ENCODE measurements around the gene TYMS.
"Not testable (repeated sequence)": the region's sequence is repeated elsewhere in the genome, so short reads cannot be mapped to it uniquely, and the experiment has no call there.

TYMS gene

GRCh38 chr18:678482-679182 is 21.2 kb downstream of the TYMS start:
- Mint-ChIP-seq H3K27ac (no peak overlapping the region), H3K36me3 (ENCODE audit: low read depth) (peaks cover 40% of the 10 kb centered on the region), H3K4me3 (no peak overlapping the region), H3K27me3 (ENCODE audit: low read depth) (no peaks in the 10 kb centered on the region), H3K4me1 (peaks cover 5% of the 10 kb centered on the region), H3K9me3 (no peaks in the 10 kb centered on the region)
- TF ChIP-seq CTCF (IDR thresholded peaks at IDR 0.05; ENCODE audit: unreplicated experiment in 3 of 3), result no peak

- Mint-ChIP-seq H3K4me1 (peaks cover 5% of the 10 kb centered on the region), H3K9me3 (no peaks in the 10 kb centered on the region), H3K27me3 (ENCODE audit: low read depth) (no peaks in the 10 kb centered on the region), H3K27ac (no peak overlapping the region), H3K4me3 (no peak overlapping the region), H3K36me3 (ENCODE audit: low read depth) (peaks cover 40% of the 10 kb centered on the region)
- no peak for TF ChIP-seq CTCF (IDR thresholded peaks at IDR 0.05; ENCODE audit: unreplicated experiment in 3 of 3)
These were observed 22.1 kb downstream of the TYMS start for GRCh38 chr18:679516-679915.

GRCh38 chr18:680392-680791 is 22.9 kb downstream of the TYMS start:
- no peak overlapping the region for H3K4me3 Mint-ChIP-seq
- H3K27me3 Mint-ChIP-seq (ENCODE audit: low read depth), result no peaks in the 10 kb centered on the region
- peak overlapping the region in 2 of 3 experiments; percentile 4 to 11 for H3K27ac Mint-ChIP-seq
- no peaks in the 10 kb centered on the region for H3K9me3 Mint-ChIP-seq
- peaks cover 5% of the 10 kb centered on the region for H3K4me1 Mint-ChIP-seq
- H3K36me3 Mint-ChIP-seq (ENCODE audit: low read depth), result peaks cover 36% of the 10 kb centered on the region
- no peak for TF ChIP-seq CTCF (IDR thresholded peaks at IDR 0.05; ENCODE audit: unreplicated experiment in 3 of 3)

GRCh38 chr18:681985-682384 is 24.5 kb downstream of the TYMS start:
- Mint-ChIP-seq H3K27me3 (ENCODE audit: low read depth) (no peaks in the 10 kb centered on the region), H3K36me3 (ENCODE audit: low read depth) (peaks cover 33% of the 10 kb centered on the region), H3K27ac (no peak overlapping the region), H3K4me1 (peaks cover 11% of the 10 kb centered on the region), H3K9me3 (no peaks in the 10 kb centered on the region), H3K4me3 (no peak overlapping the region)
- TF ChIP-seq CTCF (IDR thresholded peaks at IDR 0.05; ENCODE audit: unreplicated experiment in 3 of 3), result no peak

- H3K9me3 Mint-ChIP-seq; H3K27me3 Mint-ChIP-seq (ENCODE audit: low read depth); H3K27ac Mint-ChIP-seq; H3K4me3 Mint-ChIP-seq: not testable (repeated sequence)
- Mint-ChIP-seq H3K4me1 (peaks cover 11% of the 10 kb centered on the region), H3K36me3 (ENCODE audit: low read depth) (peaks cover 31% of the 10 kb centered on the region)
These were observed 25.0 kb downstream of the TYMS start for GRCh38 chr18:682416-682815.

- Mint-ChIP-seq H3K27me3 (ENCODE audit: low read depth) (no peaks in the 10 kb centered on the region), H3K4me3 (no peak overlapping the region), H3K4me1 (peaks cover 11% of the 10 kb centered on the region), H3K36me3 (ENCODE audit: low read depth) (peaks cover 33% of the 10 kb centered on the region), H3K9me3 (no peaks in the 10 kb centered on the region), H3K27ac (no peak overlapping the region)
- TF ChIP-seq CTCF (IDR thresholded peaks at IDR 0.05; ENCODE audit: unreplicated experiment in 3 of 3), result no peak
These were observed 25.4 kb downstream of the TYMS start for GRCh38 chr18:682833-683232.

All from nephron (organoid).